Spleen (tissue), 7 donors: ENCODE results near the gene ST6GAL1.

ENCODE experiments used
- POLR2A ChIP-seq, 3 donors: fragments of 450-650 bp; IDR thresholded peaks; one replicate each; pipeline ENCODE4 v1.5.1; 2017; ENCODE audit warnings: antibody characterized with exemption in 3 of 3, mild to moderate bottlenecking in 1 of 3
- POLR2AphosphoS5 ChIP-seq, 3 donors: sonication (generic); formaldehyde crosslinking; IDR thresholded peaks; one replicate each; pipeline ENCODE4 v1.5.1; 2017; ENCODE audit warnings: antibody characterized with exemption in 3 of 3
- TF ChIP-seq, protein P1 (sequence below), 11 experiments: fragments of 200-600 bp in 7 of 11; fragments of 450-650 bp in 4 of 11; sonication (generic) in 4 of 11; IDR thresholded peaks in 8 of 11; conservative IDR thresholded peaks in 3 of 11; 1 replicate in 7 of 11; 2 replicates in 4 of 11; pipeline versions ENCODE4 v1.4.0 to v1.8.0; 2016 to 2021; ENCODE audit warnings: antibody characterized with exemption in 11 of 11, inconsistent platforms in 4 of 11, mild to moderate bottlenecking in 1 of 11
- donor health status: DM: no; HTN: no; CAD: no; lungs with moderate emphysema.
- donor health status: DM: no; HTN: no; CAD: no.
- donor health status: DM: no; HTN: no; CAD: no.

DNA sequence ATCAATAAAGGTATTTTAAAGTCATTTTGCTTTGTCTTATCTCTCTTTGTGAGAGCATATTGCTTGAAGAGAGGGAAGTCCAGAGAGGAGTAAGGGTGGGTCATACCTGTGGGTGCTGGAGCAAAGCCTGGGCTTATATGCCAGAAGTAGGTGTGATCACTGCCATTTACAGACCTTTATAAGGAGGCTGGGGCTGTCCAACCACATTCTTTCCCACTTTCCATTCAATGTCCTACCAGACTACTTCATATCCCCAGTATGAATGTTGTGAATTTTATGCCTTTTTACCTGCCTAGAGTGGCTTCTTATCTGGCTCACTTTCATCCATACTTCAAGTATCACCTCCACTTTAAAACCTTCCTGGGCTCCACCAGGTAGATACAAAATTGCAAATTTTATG lies 39.4 kb upstream of the ST6GAL1 start:
- TF ChIP-seq, protein P1, sequence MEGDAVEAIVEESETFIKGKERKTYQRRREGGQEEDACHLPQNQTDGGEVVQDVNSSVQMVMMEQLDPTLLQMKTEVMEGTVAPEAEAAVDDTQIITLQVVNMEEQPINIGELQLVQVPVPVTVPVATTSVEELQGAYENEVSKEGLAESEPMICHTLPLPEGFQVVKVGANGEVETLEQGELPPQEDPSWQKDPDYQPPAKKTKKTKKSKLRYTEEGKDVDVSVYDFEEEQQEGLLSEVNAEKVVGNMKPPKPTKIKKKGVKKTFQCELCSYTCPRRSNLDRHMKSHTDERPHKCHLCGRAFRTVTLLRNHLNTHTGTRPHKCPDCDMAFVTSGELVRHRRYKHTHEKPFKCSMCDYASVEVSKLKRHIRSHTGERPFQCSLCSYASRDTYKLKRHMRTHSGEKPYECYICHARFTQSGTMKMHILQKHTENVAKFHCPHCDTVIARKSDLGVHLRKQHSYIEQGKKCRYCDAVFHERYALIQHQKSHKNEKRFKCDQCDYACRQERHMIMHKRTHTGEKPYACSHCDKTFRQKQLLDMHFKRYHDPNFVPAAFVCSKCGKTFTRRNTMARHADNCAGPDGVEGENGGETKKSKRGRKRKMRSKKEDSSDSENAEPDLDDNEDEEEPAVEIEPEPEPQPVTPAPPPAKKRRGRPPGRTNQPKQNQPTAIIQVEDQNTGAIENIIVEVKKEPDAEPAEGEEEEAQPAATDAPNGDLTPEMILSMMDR (IDR thresholded peaks at IDR 0.05 in 8 of 11, conservative IDR thresholded peaks at IDR 0.05 in 3 of 11), result no peak
- TF ChIP-seq POLR2AphosphoS5 (IDR thresholded peaks at IDR 0.05), result no peak
- TF ChIP-seq POLR2A (IDR thresholded peaks at IDR 0.05), result no peak
